ENCODE results near the gene MPHOSPH6.
"Not testable (repeated sequence)": the region's sequence is repeated elsewhere in the genome, so short reads cannot be mapped to it uniquely, and the experiment has no call there.

MPHOSPH6 gene

GRCh38 chr16:82169861-82170845 lies at the start of gene MPHOSPH6:
MPHOSPH6 (minus strand) TSS chr16:82170224; CDS start chr16:82170175, 49 bp downstream.
- DNase-seq (ENCODE audit: low read depth in 2 of 2), result peak; percentile 75 to 82

- DNase-seq (ENCODE audit: low read depth in 2 of 2), result no peak
These were observed 49.3 kb upstream of the MPHOSPH6 start for GRCh38 chr16:82219298-82219697.

GRCh38 chr16:82209314-82209713 lies 39.3 kb upstream of the MPHOSPH6 start:
- DNase-seq (ENCODE audit: low read depth in 2 of 2), result not testable (repeated sequence)

GRCh38 chr16:82203198-82203597 lies 33.2 kb upstream of the MPHOSPH6 start:
- DNase-seq (ENCODE audit: low read depth in 2 of 2), result no peak

GRCh38 chr16:82201926-82202325 lies 31.9 kb upstream of the MPHOSPH6 start:
- DNase-seq (ENCODE audit: low read depth in 2 of 2), result no peak

- DNase-seq (ENCODE audit: low read depth in 2 of 2), result no peak
These were observed 31.3 kb upstream of the MPHOSPH6 start for GRCh38 chr16:82201351-82201750.

GRCh38 chr16:82199209-82199608 lies 29.2 kb upstream of the MPHOSPH6 start:
- no peak for DNase-seq (ENCODE audit: low read depth in 2 of 2)

- no peak for DNase-seq (ENCODE audit: low read depth in 2 of 2)
These were observed 27.7 kb upstream of the MPHOSPH6 start for GRCh38 chr16:82197540-82198240.

- no peak for DNase-seq (ENCODE audit: low read depth in 2 of 2)
These were observed 26.0 kb upstream of the MPHOSPH6 start for GRCh38 chr16:82195917-82196494.

GRCh38 chr16:82194086-82194485 lies 24.1 kb upstream of the MPHOSPH6 start:
- no peak for DNase-seq (ENCODE audit: low read depth in 2 of 2)

- no peak for DNase-seq (ENCODE audit: low read depth in 2 of 2)
These were observed 22.6 kb upstream of the MPHOSPH6 start for GRCh38 chr16:82192665-82193064.

GRCh38 chr16:82190386-82190785 lies 20.4 kb upstream of the MPHOSPH6 start:
- DNase-seq (ENCODE audit: low read depth in 2 of 2), result no peak

GRCh38 chr16:82187829-82188228 lies 17.8 kb upstream of the MPHOSPH6 start:
- DNase-seq (ENCODE audit: low read depth in 2 of 2), result no peak

GRCh38 chr16:82185012-82185411 lies 15.0 kb upstream of the MPHOSPH6 start:
- no peak for DNase-seq (ENCODE audit: low read depth in 2 of 2)

- no peak for DNase-seq (ENCODE audit: low read depth in 2 of 2)
These were observed 14.2 kb upstream of the MPHOSPH6 start for GRCh38 chr16:82184213-82184612.

- no peak for DNase-seq (ENCODE audit: low read depth in 2 of 2)
These were observed 13.0 kb upstream of the MPHOSPH6 start for GRCh38 chr16:82183004-82183397.

GRCh38 chr16:82182266-82183003 lies 12.4 kb upstream of the MPHOSPH6 start:
- no peak for DNase-seq (ENCODE audit: low read depth in 2 of 2)

GRCh38 chr16:82181461-82182185 lies 11.6 kb upstream of the MPHOSPH6 start:
- no peak for DNase-seq (ENCODE audit: low read depth in 2 of 2)

GRCh38 chr16:82178352-82178751 lies 8.3 kb upstream of the MPHOSPH6 start:
- DNase-seq (ENCODE audit: low read depth in 2 of 2), result no peak

GRCh38 chr16:82177555-82177954 lies 7.5 kb upstream of the MPHOSPH6 start:
- DNase-seq (ENCODE audit: low read depth in 2 of 2), result no peak

- DNase-seq (ENCODE audit: low read depth in 2 of 2), result no peak
These were observed 6.2 kb upstream of the MPHOSPH6 start for GRCh38 chr16:82176204-82176603.

Measured in stimulated activated CD8-positive, alpha-beta memory T cell treated with anti-CD3 and anti-CD28 coated beads, Interleukin-7, amount 100 ng/mL, for 1 hour (primary cell).